Skeletal muscle tissue (tissue), 4 donors: ENCODE results near the gene XIRP2. TPM values are rescaled to one million over a fixed set of nuclear protein-coding genes. Genes with fewer than 3 reads are reported as not detected.

Source experiments
- H3K27ac ChIP-seq: one replicate; pipeline ENCODE4 v1.7.0; 2013; ENCODE audit warnings: mild to moderate bottlenecking, low read depth, low read length, inconsistent platforms
- H3K27me3 ChIP-seq, 3 donors: one replicate each; pipeline ENCODE4 v1.7.0; 2013; ENCODE audit warnings: low read length in 3 of 3; ENCODE audit not compliant: control insufficient read depth in 3 of 3, insufficient read depth in 3 of 3
- H3K36me3 ChIP-seq, 3 donors: one replicate each; pipeline ENCODE4 v1.7.0; 2013; ENCODE audit warnings: low read length in 3 of 3; ENCODE audit not compliant: control insufficient read depth in 3 of 3, insufficient read depth in 3 of 3
- H3K4me1 ChIP-seq, 3 donors: one replicate each; pipeline ENCODE4 v1.7.0; 2013; ENCODE audit warnings: low read length in 3 of 3, mild to moderate bottlenecking in 3 of 3; ENCODE audit not compliant: control insufficient read depth in 3 of 3, insufficient read depth in 3 of 3
- H3K4me3 ChIP-seq, 3 donors: one replicate each; pipeline ENCODE4 v1.7.0; 2013; ENCODE audit warnings: low read length in 3 of 3
- H3K9ac ChIP-seq, 3 donors: one replicate each; pipeline ENCODE4 v1.7.0; 2013; ENCODE audit warnings: low read length in 3 of 3, mild to moderate bottlenecking in 3 of 3, moderate library complexity in 2 of 3, low read depth in 1 of 3
- H3K9me3 ChIP-seq, 3 donors: one replicate each; pipeline ENCODE4 v1.7.0; 2013; ENCODE audit warnings: low read length in 3 of 3; ENCODE audit not compliant: control insufficient read depth in 3 of 3
- total RNA-seq: library from RNA; depleted of rRNA; stranded (reverse); fragments of >200 nt; gene quantifications from one replicate; pipeline ENCODE4 v1.2.3, GENCODE V29; 2014
- donor health status: Osteomylitis.

XIRP2 gene
- total RNA-seq, 1 donor from 2014 or later = 38.6 TPM

- H3K27me3 ChIP-seq = no peaks in the 10 kb centered on the region
- no peak overlapping the region for H3K27ac ChIP-seq
- no peaks in the 10 kb centered on the region for H3K36me3 ChIP-seq
- H3K4me1 ChIP-seq = peaks cover 0 to 3% (median 0%) of the 10 kb centered on the region in 3 donors
- no peaks in the 10 kb centered on the region for H3K9me3 ChIP-seq
- H3K4me3 ChIP-seq = no peak overlapping the region
- H3K9ac ChIP-seq = no peak overlapping the region
Observed at GRCh38 chr2:167287212-167287611, 398.9 kb downstream of the XIRP2 start.

GRCh38 chr2:167289651-167290410, 401.6 kb downstream of the XIRP2 start:
- H3K27ac ChIP-seq = no peak overlapping the region
- H3K4me3 ChIP-seq = no peak overlapping the region
- H3K9me3 ChIP-seq = no peaks in the 10 kb centered on the region
- H3K9ac ChIP-seq = no peak overlapping the region
- H3K27me3 ChIP-seq = peaks cover 10 to 16% (median 12%) of the 10 kb centered on the region in 3 donors
- H3K4me1 ChIP-seq = peaks cover 13 to 21% (median 16%) of the 10 kb centered on the region in 3 donors
- H3K36me3 ChIP-seq = no peaks in the 10 kb centered on the region

- H3K9ac ChIP-seq = peak within 1 kb of the TSS; percentile 51 to 73 (median 73)
- H3K9me3 ChIP-seq = no peaks in the 10 kb centered on the region
- H3K27ac ChIP-seq = peak within 1 kb of the TSS; percentile 69
- H3K4me1 ChIP-seq = peaks cover 13 to 22% (median 18%) of the 10 kb centered on the region in 3 donors
- no peaks in the 10 kb centered on the region for H3K36me3 ChIP-seq
- peak within 1 kb of the TSS; percentile 68 to 76 (median 72) for H3K4me3 ChIP-seq
- H3K27me3 ChIP-seq = peaks cover 19 to 33% (median 28%) of the 10 kb centered on the region in 3 donors
Observed at GRCh38 chr2:167292430-167293171, 404.3 kb downstream of the XIRP2 start, which contains the start of gene B3GALT1. TSS of gene B3GALT1 (plus strand) at chr2:167293001.

GRCh38 chr2:167293172-167293781, 405.0 kb downstream of the XIRP2 start:
- Histone ChIP-seq H3K27ac (no peak overlapping the region), H3K4me1 (peaks cover 13 to 22% (median 18%) of the 10 kb centered on the region in 3 donors), H3K9ac (peak overlapping the region in 2 of 3 donors; percentile 38 to 40), H3K36me3 (no peaks in the 10 kb centered on the region), H3K27me3 (peaks cover 24 to 39% (median 28%) of the 10 kb centered on the region in 3 donors), H3K9me3 (no peaks in the 10 kb centered on the region), H3K4me3 (peak overlapping the region; percentile 57 to 76 (median 72))

GRCh38 chr2:167293943-167294775, 405.9 kb downstream of the XIRP2 start:
- peaks cover 13 to 22% (median 18%) of the 10 kb centered on the region in 3 donors for H3K4me1 ChIP-seq
- H3K36me3 ChIP-seq = no peaks in the 10 kb centered on the region
- no peak overlapping the region for H3K9ac ChIP-seq
- H3K9me3 ChIP-seq = no peaks in the 10 kb centered on the region
- peak overlapping the region; percentile 24 to 76 (median 52) for H3K4me3 ChIP-seq
- H3K27ac ChIP-seq = no peak overlapping the region
- peaks cover 24 to 39% (median 28%) of the 10 kb centered on the region in 3 donors for H3K27me3 ChIP-seq

DNA sequence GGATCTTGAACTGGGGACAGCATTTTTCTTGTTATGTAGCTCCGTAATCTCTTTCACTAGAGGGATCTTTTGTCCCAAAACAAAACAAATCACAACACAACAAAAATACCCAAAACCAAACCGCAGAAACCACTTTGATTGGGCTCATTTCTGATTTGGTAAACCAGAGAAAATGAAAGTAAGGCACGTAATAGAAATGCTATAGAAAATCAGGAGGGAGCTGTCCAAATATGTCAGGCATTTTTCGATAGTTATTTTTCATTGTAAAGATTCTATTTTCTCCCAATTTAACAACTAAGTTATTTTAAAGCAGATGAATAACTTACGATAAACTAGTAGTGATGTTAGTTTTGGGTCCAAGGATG, 406.5 kb downstream of the XIRP2 start:
- Histone ChIP-seq H3K9me3 (no peaks in the 10 kb centered on the region), H3K9ac (no peak overlapping the region), H3K27me3 (peaks cover 24 to 39% (median 28%) of the 10 kb centered on the region in 3 donors), H3K4me3 (peak overlapping the region; percentile 28 to 76 (median 52)), H3K36me3 (no peaks in the 10 kb centered on the region), H3K4me1 (peaks cover 13 to 22% (median 18%) of the 10 kb centered on the region in 3 donors), H3K27ac (no peak overlapping the region)

DNA sequence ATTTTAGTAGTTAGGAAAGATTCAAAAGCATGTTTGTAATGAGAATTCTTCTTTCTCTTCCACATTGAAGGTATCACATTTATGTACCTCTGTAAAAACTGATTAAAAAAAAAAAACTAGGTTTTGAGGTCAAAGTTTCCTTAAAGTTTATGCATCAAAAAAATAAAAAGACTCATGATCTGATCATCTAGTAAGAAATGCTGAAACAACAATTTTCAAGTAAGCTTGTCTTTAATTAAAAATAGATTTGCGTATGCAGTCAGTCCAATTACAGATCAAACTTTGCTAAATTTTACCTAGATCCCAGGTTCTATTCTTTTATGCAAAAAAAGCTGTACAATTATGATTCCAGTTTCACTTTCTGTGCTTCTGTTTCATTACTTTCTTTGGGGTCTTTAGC, 409.0 kb downstream of the XIRP2 start:
- H3K4me1 ChIP-seq = peaks cover 13 to 18% (median 18%) of the 10 kb centered on the region in 3 donors
- H3K4me3 ChIP-seq = no peak overlapping the region
- H3K9ac ChIP-seq = no peak overlapping the region
- H3K27me3 ChIP-seq = peaks cover 24 to 39% (median 28%) of the 10 kb centered on the region in 3 donors
- no peaks in the 10 kb centered on the region for H3K9me3 ChIP-seq
- H3K27ac ChIP-seq = no peak overlapping the region
- no peaks in the 10 kb centered on the region for H3K36me3 ChIP-seq

DNA sequence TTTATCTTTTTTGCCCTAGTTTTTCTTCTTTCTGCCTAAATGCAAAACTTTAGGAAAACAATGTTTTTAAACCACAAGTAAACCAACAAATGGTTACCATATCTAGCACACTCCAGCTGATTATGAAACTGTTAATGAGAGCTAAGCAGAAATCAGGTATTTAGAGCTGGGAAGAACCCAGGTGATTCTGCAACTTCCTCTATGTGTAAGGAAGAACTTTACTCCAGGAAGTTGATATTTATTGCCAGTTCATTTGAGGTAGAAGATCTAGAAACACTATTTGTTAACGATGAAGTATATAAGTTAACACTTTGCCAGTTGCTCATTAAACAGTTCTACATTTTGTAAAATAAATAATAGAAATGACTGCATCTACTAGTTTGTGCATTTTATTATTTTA, 409.7 kb downstream of the XIRP2 start:
- Histone ChIP-seq H3K27ac (no peak overlapping the region), H3K4me3 (no peak overlapping the region), H3K36me3 (no peaks in the 10 kb centered on the region), H3K27me3 (peaks cover 24 to 39% (median 28%) of the 10 kb centered on the region in 3 donors), H3K9me3 (no peaks in the 10 kb centered on the region), H3K4me1 (peaks cover 13 to 18% (median 18%) of the 10 kb centered on the region in 3 donors), H3K9ac (no peak overlapping the region)
